DOHH2 (cell line): ENCODE data around the gene GSK3B.
"Not testable (repeated sequence)": the region's sequence is repeated elsewhere in the genome, so short reads cannot be mapped to it uniquely, and the experiment has no call there.

ENCODE experiments used
- CTCF ChIP-seq: fragments of 200-600 bp; sonication (generic); IDR thresholded peaks from one replicate; pipeline ENCODE4 v1.5.1; 2014; ENCODE audit warnings: antibody characterized with exemption, mild to moderate bottlenecking, low read depth, low read length; ENCODE audit not compliant: poor library complexity, severe bottlenecking
- EZH2phosphoT487 ChIP-seq: fragments of 200-600 bp; sonication (generic); IDR thresholded peaks from 2 replicates; pipeline ENCODE4 v1.6.1; 2017; ENCODE audit warnings: borderline replicate concordance, mild to moderate bottlenecking, antibody characterized with exemption, low read length, moderate library complexity, mixed read lengths

- TF ChIP-seq CTCF, EZH2phosphoT487: not testable (repeated sequence)
These were observed 90.2 kb downstream of the GSK3B start for GRCh38 chr3:120004008-120004498.
